K562 (cell line): ENCODE results near the gene LRRTM1. TPM values are rescaled to one million over a fixed set of nuclear protein-coding genes. Genes with fewer than 3 reads are reported as not detected.

Source experiments
- ATAC-seq: fragments of 200-7000 bp; cut with Tn5 transposase; 3 replicates; pipeline ENCODE4 v1.9.1; 2020; ENCODE audit warnings: moderate library complexity
- BruUV-seq: library from RNA; stranded (reverse); fragments of 400-500 nt; replicated peaks from 2 replicates; lab custom pipeline; 2021; lab: Mats Ljungman, UMichigan
- CTCF ChIA-PET: fragments of 300-600 bp; formaldehyde crosslinking; extraction: SDS; loops from one replicate; lab custom pipeline; 2021; ENCODE audit warnings: low intra/inter-chr PET ratio; lab: Yijun Ruan, JAX
- POLR2A ChIA-PET: fragments of 300-600, 350-650 bp; sonication (Branson Sonifier 250); formaldehyde crosslinking; extraction: SDS; loops from one replicate; lab custom pipeline; 2021; ENCODE audit warnings: antibody characterized with exemption, inconsistent platforms; lab: Yijun Ruan, JAX
- DNase-seq, 4 experiments: peaks; one replicate each; pipeline versions ENCODE4 v3.0.0 to v3.0.0-alpha.2; 2011 to 2018; ENCODE audit warnings: low spot score in 3 of 4, mixed read lengths in 3 of 4; ENCODE audit errors: extremely low read depth in 1 of 4
- FAIRE-seq: peaks from 2 replicates; lab custom pipeline; 2011; peaks lifted over from hg19 to GRCh38; lab: Jason Lieb, UNC
- H2AFZ ChIP-seq: 2 replicates; pipeline ENCODE4 v1.6.0; 2011; ENCODE audit warnings: low read depth, low read length, control low read depth, inconsistent platforms
- H3K27ac ChIP-seq: fragments of 200-600 bp; 3 replicates; pipeline ENCODE4 v1.8.0; 2011; ENCODE audit warnings: low read depth, mild to moderate bottlenecking, control low read depth, inconsistent platforms, low read length, moderate library complexity, mixed read lengths; ENCODE audit errors: extremely low read depth
- H3K27me3 ChIP-seq, 2 experiments: fragments of 300-600 bp in 1 of 2; 2 replicates in 1 of 2; 3 replicates in 1 of 2; pipeline versions ENCODE4 v1.6.0 to v1.8.0; 2011; ENCODE audit warnings: inconsistent platforms in 2 of 2, low read length in 2 of 2, mild to moderate bottlenecking in 1 of 2, mixed read lengths in 1 of 2, moderate library complexity in 1 of 2; ENCODE audit not compliant: control insufficient read depth in 2 of 2, insufficient read depth in 2 of 2
- H3K36me3 ChIP-seq: fragments of 300-600 bp; 3 replicates; pipeline ENCODE4 v1.8.0; 2011; ENCODE audit warnings: mild to moderate bottlenecking, low read length, inconsistent platforms; ENCODE audit not compliant: control insufficient read depth, insufficient read depth
- H3K4me1 ChIP-seq, 2 experiments: fragments of 200-600 bp in 1 of 2; replicated peaks in 1 of 2; 2 replicates in 1 of 2; 3 replicates in 1 of 2; pipeline versions ENCODE4 v1.5.1 to v1.8.0; 2011; ENCODE audit warnings: inconsistent platforms in 2 of 2, low read length in 2 of 2, mild to moderate bottlenecking in 1 of 2, mixed read lengths in 1 of 2, moderate library complexity in 1 of 2; ENCODE audit not compliant: control insufficient read depth in 2 of 2, insufficient read depth in 2 of 2
- H3K4me2 ChIP-seq: 2 replicates; pipeline ENCODE4 v1.6.1; 2011; ENCODE audit warnings: low read length, control low read depth, inconsistent platforms, mixed read lengths; ENCODE audit not compliant: insufficient read depth
- H3K4me3 ChIP-seq: fragments of 200-600 bp; sonication (generic), shearing (Covaris generic); 2 replicates; pipeline ENCODE4 v1.5.1; 2016; ENCODE audit warnings: control low read depth, inconsistent platforms
- H3K79me2 ChIP-seq: fragments of 200-600 bp; 3 replicates; pipeline ENCODE4 v1.8.0; 2011; ENCODE audit warnings: low read length, inconsistent platforms; ENCODE audit not compliant: control insufficient read depth, insufficient read depth
- H3K9ac ChIP-seq, 2 experiments: 2 replicates each; pipeline versions ENCODE4 v1.6.0 to v1.6.1; 2011; ENCODE audit warnings: low read depth in 2 of 2, low read length in 2 of 2, control low read depth in 1 of 2, inconsistent platforms in 1 of 2, mild to moderate bottlenecking in 1 of 2, mixed read lengths in 1 of 2; ENCODE audit not compliant: insufficient read depth in 1 of 2
- H3K9me1 ChIP-seq: one replicate; pipeline ENCODE4 v1.6.0; 2011; ENCODE audit warnings: inconsistent platforms, mild to moderate bottlenecking, low read length, moderate library complexity; ENCODE audit not compliant: control insufficient read depth, insufficient read depth
- H3K9me3 ChIP-seq: replicated peaks from 2 replicates; pipeline ENCODE4 v1.5.1; 2011; ENCODE audit warnings: low read depth, low read length, inconsistent platforms; ENCODE audit not compliant: control insufficient read depth, insufficient read depth
- H4K20me1 ChIP-seq: replicated peaks from 2 replicates; pipeline ENCODE4 v1.6.1; 2011; ENCODE audit warnings: low read length, inconsistent platforms, mixed read lengths; ENCODE audit not compliant: control insufficient read depth, insufficient read depth
- CEBPB ChIP-seq: fragments of 450-650 bp; IDR thresholded peaks from 2 replicates; pipeline ENCODE4 v1.6.1; 2016; ENCODE audit warnings: missing genetic modification characterization, missing compliant biosample characterization
- HDAC3 ChIP-seq: fragments of 450-650 bp; IDR thresholded peaks from 2 replicates; pipeline ENCODE4 v1.6.1; 2018; ENCODE audit warnings: borderline replicate concordance, mild to moderate bottlenecking, moderate library complexity; ENCODE audit not compliant: partially characterized antibody
- KLF1 ChIP-seq: fragments of 450-650 bp; IDR thresholded peaks from 2 replicates; pipeline ENCODE4 v1.6.1; 2016; ENCODE audit warnings: missing genetic modification characterization, missing compliant biosample characterization
- MTA1 ChIP-seq: fragments of 450-650 bp; IDR thresholded peaks from 2 replicates; pipeline ENCODE4 v1.6.1; 2017; ENCODE audit warnings: borderline replicate concordance
- NR1H2 ChIP-seq: sonication (generic); formaldehyde crosslinking; IDR thresholded peaks from 2 replicates; pipeline ENCODE4 v1.4.0; 2020; ENCODE audit warnings: mild to moderate bottlenecking, missing genetic modification reagents
- PTRF ChIP-seq: fragments of 450-650 bp; IDR thresholded peaks from 2 replicates; pipeline ENCODE4 v1.6.1; 2016; ENCODE audit warnings: mild to moderate bottlenecking, missing genetic modification characterization, missing compliant biosample characterization
- RBM14 ChIP-seq: fragments of 200-400 bp; formaldehyde crosslinking; IDR thresholded peaks from 2 replicates; pipeline ENCODE4 v1.6.1; 2018; ENCODE audit warnings: low read depth, mild to moderate bottlenecking, low read length, moderate library complexity, borderline replicate concordance; ENCODE audit not compliant: insufficient read depth
- RFX1 ChIP-seq: fragments of 450-650 bp; IDR thresholded peaks from 2 replicates; pipeline ENCODE4 v1.6.1; 2016; ENCODE audit warnings: mild to moderate bottlenecking, moderate library complexity
- SAFB2 ChIP-seq: fragments of 200-400 bp; formaldehyde crosslinking; IDR thresholded peaks from 2 replicates; pipeline ENCODE4 v1.6.1; 2018; ENCODE audit warnings: borderline replicate concordance, low read length, low read depth, moderate library complexity; ENCODE audit not compliant: severe bottlenecking
- SMARCB1 ChIP-seq: IDR thresholded peaks from 2 replicates; pipeline ENCODE4 v1.6.1; 2011; ENCODE audit warnings: improper control_type of control experiment, low read depth; ENCODE audit not compliant: insufficient read length
- TBL1XR1 ChIP-seq, 2 experiments: IDR thresholded peaks; 2 replicates each; pipeline ENCODE4 v1.6.1; 2012; ENCODE audit warnings: improper control_type of control experiment in 2 of 2, low read length in 2 of 2, mild to moderate bottlenecking in 1 of 2
- ZBTB5 ChIP-seq: fragments of 450-650 bp; IDR thresholded peaks from 2 replicates; pipeline ENCODE4 v1.6.1; 2017; ENCODE audit warnings: antibody characterized with exemption
- ZNF124 ChIP-seq: sonication (generic); formaldehyde crosslinking; IDR thresholded peaks from 2 replicates; pipeline ENCODE4 v1.8.1; 2022; ENCODE audit warnings: missing genetic modification reagents
- ZNF445 ChIP-seq: fragments of 250-450 bp; sonication (Bioruptor Pico); IDR thresholded peaks from 2 replicates; pipeline ENCODE4 v1.4.0; 2020; ENCODE audit warnings: low read depth, mild to moderate bottlenecking, moderate library complexity
- ZNF589 ChIP-seq: fragments of 200-800 bp; sonication (Bioruptor generic); IDR thresholded peaks from 2 replicates; pipeline ENCODE4 v1.6.1; 2016; ENCODE audit warnings: low read depth, missing genetic modification characterization, missing compliant biosample characterization
- ZNF785 ChIP-seq: fragments of 250-450 bp; sonication (Bioruptor Pico); IDR thresholded peaks from 2 replicates; pipeline ENCODE4 v1.4.0; 2020; ENCODE audit warnings: mild to moderate bottlenecking
- ZSCAN29 ChIP-seq: fragments of 450-650 bp; IDR thresholded peaks from 2 replicates; pipeline ENCODE4 v1.6.1; 2017
- WGBS: fragments of 100-300 bp; shearing (Covaris generic); methylation state at CpG from one replicate; pipeline ENCODE4 v1.1.6; 2016; ENCODE audit warnings: low coverage, mixed read lengths; ENCODE audit not compliant: insufficient coverage; ENCODE audit errors: missing lambda C conversion rate; 5-methylcytosine and 5-hydroxymethylcytosine counted together
- in situ Hi-C: fragments of 300-500 bp; cut with MboI; formaldehyde crosslinking; loops from 4 replicates; pipeline ENCODE4 v1.15.0; 2018; ENCODE audit warnings: inconsistent platforms, mixed read lengths
- intact Hi-C: fragments of 100-400 bp; cut with micrococcal nuclease; formaldehyde crosslinking; loops from 2 replicates; pipeline ENCODE4 v1.14.2; 2022
- polyA plus RNA-seq, 8 experiments: library from polyadenylated mRNA; depleted of rRNA in 4 of 8; stranded (reverse) in 5 of 8; unstranded in 3 of 8; fragments of >200 nt; fragmentation: Nextera tagmentation in 2 of 8; fragmentation: Illumina TruSeq in 1 of 8; extraction: Ambion mirVana in 2 of 8; extraction: Trizol in 1 of 8; gene quantifications; 2 replicates each; pipeline versions ENCODE4 v1.2.1 to v1.2.3, GENCODE V29; 2011 to 2014; ENCODE audit warnings: inconsistent platforms in 1 of 8, missing spikeins in 1 of 8
- total RNA-seq, 7 experiments: library from RNA; depleted of rRNA in 6 of 7; stranded (reverse); fragments of >200 nt in 6 of 7; fragmentation: Illumina TruSeq in 2 of 7; extraction: Trizol in 2 of 7; gene quantifications; 2 replicates each; pipeline versions ENCODE4 v1.2.1 to v1.2.3, GENCODE V29; 2011 to 2021; ENCODE audit warnings: low replicate concordance in 1 of 7
- TF ChIP-seq, protein P1 (sequence below): sonication (generic); formaldehyde crosslinking; IDR thresholded peaks from 2 replicates; pipeline ENCODE4 v1.8.1; 2023; ENCODE audit warnings: mild to moderate bottlenecking, missing genetic modification reagents
- TF ChIP-seq, protein P2 (sequence below): fragments of 450-650 bp; formaldehyde crosslinking; IDR thresholded peaks from 2 replicates; pipeline ENCODE4 v1.4.0; 2022; ENCODE audit warnings: mild to moderate bottlenecking, moderate library complexity

The LRRTM1 gene
- total and polyA plus RNA-seq, 9 of the 15 experiments (the other 6 are each of a cell fraction or from before 2014, with no cell fraction given) = 0.07 to 0.33 (median 0.11) TPM; not detected in 6

DNA sequence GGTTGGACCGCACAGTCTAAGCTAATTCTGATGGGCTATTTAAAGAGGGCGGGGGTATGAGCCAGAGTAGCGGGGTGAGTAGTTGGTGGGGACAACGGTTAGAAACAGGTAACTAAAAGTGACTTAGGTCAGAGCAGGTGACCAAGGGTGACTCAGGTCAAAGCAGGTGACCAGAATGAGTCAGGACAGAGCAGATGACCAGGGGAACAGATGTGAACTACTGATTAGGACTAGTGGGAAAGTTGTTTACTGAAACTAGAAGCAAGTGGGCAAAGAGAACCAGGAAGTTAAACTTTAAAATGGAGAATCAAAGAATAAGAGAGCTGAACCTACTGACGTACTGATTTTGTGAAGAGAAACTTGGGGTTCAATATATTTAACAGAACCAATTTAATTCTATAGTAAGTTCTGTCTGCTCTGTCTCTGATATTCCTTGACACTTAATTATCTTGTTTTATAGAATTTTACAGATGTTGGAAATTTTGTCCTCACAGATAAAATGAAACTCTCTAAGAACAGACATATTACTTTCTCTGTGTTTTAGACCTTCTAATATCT, 7.8 kb upstream of the LRRTM1 start:
- no peak overlapping the region; the same call in 1 of the 2 replicates for H3K4me2 ChIP-seq
- no peaks in the 10 kb centered on the region for H3K27me3 ChIP-seq
- H3K4me3 ChIP-seq = no peak overlapping the region
- no peaks in the 10 kb centered on the region for H3K9me3 ChIP-seq
- no peaks in the 10 kb centered on the region for H3K9me1 ChIP-seq
- POLR2A ChIA-PET = interaction anchor here (0.6 kb wide), 1 partner anchor 230 kb away, joined by 3 read pairs; no protein-coding TSS in a partner anchor
- 18% methylated on average over 5 of the region's 5 CpGs for WGBS
- H3K4me1 ChIP-seq = peaks cover 0 to 7% of the 10 kb centered on the region in 2 experiments; a peak in 2 of 5 replicates
- H4K20me1 ChIP-seq = no peaks in the 10 kb centered on the region
- no peak for FAIRE-seq
- H3K79me2 ChIP-seq = no peaks in the 10 kb centered on the region
- no peak overlapping the region for H3K27ac ChIP-seq
- intact Hi-C loops (no loop called here), in situ Hi-C loops (no loop called here)
- H2AFZ ChIP-seq = peak overlapping the region; percentile 73
- no peak overlapping the region for H3K9ac ChIP-seq
- H3K36me3 ChIP-seq = no peaks in the 10 kb centered on the region
- ATAC-seq = no peak; the same call in 2 of the 3 replicates
- no TSS peak for BruUV-seq
- peak in 1 of 4 experiments; percentile 51 for DNase-seq
- CTCF ChIA-PET = no interaction called here
- TF ChIP-seq CEBPB (tag) = no peak
- no peak for TF ChIP-seq PTRF (tag)
- TF ChIP-seq ZNF589 (CRISPR knock-in tag) = no peak
- no peak for TF ChIP-seq HDAC3
- TF ChIP-seq ZSCAN29 = no peak
- no peak for TF ChIP-seq RBM14
- TF ChIP-seq ZNF124 (CRISPR knock-in tag) = no peak
- TF ChIP-seq ZNF785 (CRISPR knock-in tag) = no peak
- no peak for TF ChIP-seq NR1H2 (CRISPR knock-in tag)
- TF ChIP-seq RFX1 = no peak
- TF ChIP-seq ZNF445 = no peak
- TF ChIP-seq, protein P1, sequence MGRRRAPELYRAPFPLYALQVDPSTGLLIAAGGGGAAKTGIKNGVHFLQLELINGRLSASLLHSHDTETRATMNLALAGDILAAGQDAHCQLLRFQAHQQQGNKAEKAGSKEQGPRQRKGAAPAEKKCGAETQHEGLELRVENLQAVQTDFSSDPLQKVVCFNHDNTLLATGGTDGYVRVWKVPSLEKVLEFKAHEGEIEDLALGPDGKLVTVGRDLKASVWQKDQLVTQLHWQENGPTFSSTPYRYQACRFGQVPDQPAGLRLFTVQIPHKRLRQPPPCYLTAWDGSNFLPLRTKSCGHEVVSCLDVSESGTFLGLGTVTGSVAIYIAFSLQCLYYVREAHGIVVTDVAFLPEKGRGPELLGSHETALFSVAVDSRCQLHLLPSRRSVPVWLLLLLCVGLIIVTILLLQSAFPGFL = no peak
- TF ChIP-seq, protein P2, sequence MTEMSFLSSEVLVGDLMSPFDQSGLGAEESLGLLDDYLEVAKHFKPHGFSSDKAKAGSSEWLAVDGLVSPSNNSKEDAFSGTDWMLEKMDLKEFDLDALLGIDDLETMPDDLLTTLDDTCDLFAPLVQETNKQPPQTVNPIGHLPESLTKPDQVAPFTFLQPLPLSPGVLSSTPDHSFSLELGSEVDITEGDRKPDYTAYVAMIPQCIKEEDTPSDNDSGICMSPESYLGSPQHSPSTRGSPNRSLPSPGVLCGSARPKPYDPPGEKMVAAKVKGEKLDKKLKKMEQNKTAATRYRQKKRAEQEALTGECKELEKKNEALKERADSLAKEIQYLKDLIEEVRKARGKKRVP (CRISPR knock-in tag) = no peak
- TF ChIP-seq TBL1XR1 (IDR thresholded peaks at IDR 0.05; ENCODE audit: low read length in 2 of 2) = no peak
- TF ChIP-seq ZBTB5 = no peak
- TF ChIP-seq SAFB2 = no peak
- peak; percentile 44; the same call in 1 of the 2 replicates for TF ChIP-seq MTA1
- no peak for TF ChIP-seq KLF1
- no peak for TF ChIP-seq SMARCB1
